GM12874 (cell line): Measurements from ENCODE around the gene INHBE.

Experiments used
- CTCF ChIP-seq: IDR thresholded peaks from 2 replicates; pipeline ENCODE4 v1.5.1; 2011; ENCODE audit warnings: low read depth, mild to moderate bottlenecking, control low read depth, low read length, moderate library complexity; ENCODE audit not compliant: insufficient read depth

The INHBE gene

GRCh38 chr12:57475271-57476161 is 20.4 kb downstream of the INHBE start:
- TF ChIP-seq CTCF: no peak

- TF ChIP-seq CTCF: peak; percentile 86
Measured at GRCh38 chr12:57476162-57476992, 21.3 kb downstream of the INHBE start.

- no peak for TF ChIP-seq CTCF
Measured at GRCh38 chr12:57476993-57477709, 22.0 kb downstream of the INHBE start.

- TF ChIP-seq CTCF: no peak
Measured at GRCh38 chr12:57477710-57478681, 22.9 kb downstream of the INHBE start.

- TF ChIP-seq CTCF: no peak
Measured at GRCh38 chr12:57479043-57479375, 23.9 kb downstream of the INHBE start.

- TF ChIP-seq CTCF: no peak
Measured at GRCh38 chr12:57479376-57480115, 24.4 kb downstream of the INHBE start, which contains the start of gene ARHGAP9. TSS of gene ARHGAP9 (minus strand) at chr12:57479866. CDS start at chr12:57479406, 460 bp downstream.
